Measurements from ENCODE around the gene OSCP1.

- TF ChIP-seq CTCF (IDR thresholded peaks at IDR 0.05; ENCODE audit: low read depth, low read length, poor library complexity, severe bottlenecking), result no peak
- TF ChIP-seq EZH2phosphoT487 (IDR thresholded peaks at IDR 0.05; ENCODE audit: borderline replicate concordance, low read length), result no peak
These were observed 29.8 kb downstream of the OSCP1 start for GRCh38 chr1:36420409-36420808.

All from DOHH2 (cell line).